OCI-LY7 (cell line): ENCODE measurements around the gene B4GALT6. TPM values are rescaled to one million over a fixed set of nuclear protein-coding genes. Genes with fewer than 3 reads are reported as not detected.

Experiments
- BruUV-seq: library from RNA; stranded (reverse); fragments of 400-500 nt; replicated peaks from 2 replicates; lab custom pipeline; 2021; lab: Mats Ljungman, UMichigan
- CTCF ChIA-PET: fragments of 300-600 bp; sonication (Branson Sonifier 250); formaldehyde crosslinking; loops from one replicate; lab custom pipeline; 2022; ENCODE audit warnings: antibody characterized with exemption; ENCODE audit not compliant: unreplicated experiment; lab: Charles Lee
- POLR2A ChIA-PET: fragments of 300-600 bp; sonication (Branson Sonifier 250); formaldehyde crosslinking; loops from one replicate; lab custom pipeline; 2022; ENCODE audit warnings: antibody characterized with exemption; lab: Charles Lee
- DNase-seq: peaks from one replicate; pipeline ENCODE4 v3.0.0-alpha.2; 2015; ENCODE audit warnings: low spot score
- H2AFZ ChIP-seq: fragments of 200-600 bp; sonication (generic), shearing (Covaris generic); 2 replicates; pipeline ENCODE4 v1.6.1; 2014; ENCODE audit warnings: mild to moderate bottlenecking, antibody characterized with exemption, low read length, moderate library complexity
- H3K27ac ChIP-seq: fragments of 200-600 bp; sonication (generic); 2 replicates; pipeline ENCODE4 v1.5.1; 2014; ENCODE audit warnings: mixed run types, low read depth, mild to moderate bottlenecking, moderate library complexity, low read length, inconsistent platforms; ENCODE audit not compliant: poor library complexity, severe bottlenecking
- H3K36me3 ChIP-seq: fragments of 200-600 bp; sonication (generic); 2 replicates; pipeline ENCODE4 v1.6.1; 2014; ENCODE audit warnings: mild to moderate bottlenecking, antibody characterized with exemption, low read length, moderate library complexity, mixed read lengths; ENCODE audit not compliant: insufficient read depth
- H3K4me1 ChIP-seq: fragments of 200-600 bp; sonication (generic); 2 replicates; pipeline ENCODE4 v1.5.1; 2014; ENCODE audit warnings: mild to moderate bottlenecking, low read length; ENCODE audit not compliant: insufficient read depth, poor library complexity, severe bottlenecking
- H3K4me2 ChIP-seq: fragments of 200-600 bp; sonication (generic); 2 replicates; pipeline ENCODE4 v1.6.1; 2014; ENCODE audit warnings: mild to moderate bottlenecking, low read length
- H3K4me3 ChIP-seq: fragments of 200-600 bp; sonication (generic); 2 replicates; pipeline ENCODE4 v1.5.1; 2014; ENCODE audit warnings: mild to moderate bottlenecking, low read depth, low read length; ENCODE audit not compliant: poor library complexity, severe bottlenecking
- H3K79me2 ChIP-seq: fragments of 200-600 bp; sonication (generic); 2 replicates; pipeline ENCODE4 v1.6.1; 2016; ENCODE audit warnings: low read depth, mild to moderate bottlenecking, low read length, moderate library complexity, mixed read lengths; ENCODE audit not compliant: insufficient read depth
- H3K9me2 ChIP-seq: fragments of 200-600 bp; sonication (generic); 2 replicates; pipeline ENCODE4 v1.6.1; 2016; ENCODE audit warnings: mild to moderate bottlenecking, low read length, mixed read lengths; ENCODE audit not compliant: insufficient read depth
- H3K9me3 ChIP-seq: fragments of 200-600 bp; sonication (generic); 2 replicates; pipeline ENCODE4 v1.6.1; 2014; ENCODE audit warnings: mild to moderate bottlenecking, mixed run types, low read length, mixed read lengths
- H4K20me1 ChIP-seq: fragments of 200-600 bp; sonication (generic); 2 replicates; pipeline ENCODE4 v1.6.1; 2014; ENCODE audit warnings: mild to moderate bottlenecking, antibody characterized with exemption, low read length, moderate library complexity, mixed read lengths; ENCODE audit not compliant: insufficient read depth
- CTCF ChIP-seq: fragments of 200-600 bp; sonication (generic); conservative IDR thresholded peaks from 2 replicates; pipeline ENCODE4 v1.5.1; 2014; ENCODE audit warnings: mild to moderate bottlenecking, antibody characterized with exemption, low read length, moderate library complexity, mixed read lengths
- EZH2phosphoT487 ChIP-seq: fragments of 200-600 bp; sonication (generic); IDR thresholded peaks from 2 replicates; pipeline ENCODE4 v1.6.1; 2018; ENCODE audit warnings: low read depth, borderline replicate concordance, mild to moderate bottlenecking, mixed run types, antibody characterized with exemption, low read length, moderate library complexity, mixed read lengths
- intact Hi-C: fragments of 100-400 bp; cut with micrococcal nuclease; formaldehyde crosslinking; loops from one replicate; pipeline ENCODE4 v1.10.0; 2022; ENCODE audit not compliant: unreplicated experiment
- total RNA-seq, 2 experiments: library from RNA; depleted of rRNA in 1 of 2; stranded (reverse); fragments of >200 nt in 1 of 2; shearing (Covaris generic) in 1 of 2; gene quantifications; 2 replicates each; pipeline ENCODE4 v1.2.3, GENCODE V29; 2014 to 2022

The B4GALT6 gene
- total RNA-seq, 2 experiments from 2014 or later, result 5.5 to 22.8 TPM

- no peak overlapping the region for H2AFZ ChIP-seq
Measured at GRCh38 chr18:31671951-31672350, 12.4 kb downstream of the B4GALT6 start.

GRCh38 chr18:31669541-31669940 is 14.8 kb downstream of the B4GALT6 start:
- Histone ChIP-seq H3K9me2 (no peaks in the 10 kb centered on the region), H3K36me3 (peaks cover 9% of the 10 kb centered on the region; the same call in 1 of the 2 replicates), H3K4me3 (no peak overlapping the region), H3K4me2 (no peak overlapping the region), H3K79me2 (peaks cover 2% of the 10 kb centered on the region; the same call in 1 of the 2 replicates), H3K4me1 (peaks cover 9% of the 10 kb centered on the region), H4K20me1 (no peaks in the 10 kb centered on the region), H3K9me3 (no peaks in the 10 kb centered on the region), H2AFZ (no peak overlapping the region), H3K27ac (no peak overlapping the region)
- DNase-seq, result no peak
- BruUV-seq, result no TSS peak
- POLR2A ChIA-PET, result interaction anchor here (0.7 kb wide), 1 partner anchor 80 kb away, joined by 5 read pairs; no protein-coding TSS in a partner anchor
- no peak for TF ChIP-seq CTCF
- no peak for TF ChIP-seq EZH2phosphoT487
- CTCF ChIA-PET, result no interaction called here
- intact Hi-C loops, result no loop called here

More at GRCh38 chr18:31671951-31672350, 12.4 kb downstream of the B4GALT6 start:
- Histone ChIP-seq H3K4me1 (peaks cover 14% of the 10 kb centered on the region), H3K27ac (no peak overlapping the region), H3K4me2 (no peak overlapping the region), H3K36me3 (0 out of 2 replicates have a peak, but pooled peaks cover 3% of the 10 kb centered on the region), H3K79me2 (peaks cover 25% of the 10 kb centered on the region; the same call in 1 of the 2 replicates), H3K4me3 (no peak overlapping the region), H4K20me1 (no peaks in the 10 kb centered on the region), H3K9me2 (no peaks in the 10 kb centered on the region), H3K9me3 (no peaks in the 10 kb centered on the region)
- BruUV-seq, result no TSS peak
- ChIA-PET CTCF (no interaction called here), POLR2A (no interaction called here)
- intact Hi-C loops, result no loop called here
- DNase-seq, result no peak
- TF ChIP-seq EZH2phosphoT487 (no peak), CTCF (no peak)

DNA sequence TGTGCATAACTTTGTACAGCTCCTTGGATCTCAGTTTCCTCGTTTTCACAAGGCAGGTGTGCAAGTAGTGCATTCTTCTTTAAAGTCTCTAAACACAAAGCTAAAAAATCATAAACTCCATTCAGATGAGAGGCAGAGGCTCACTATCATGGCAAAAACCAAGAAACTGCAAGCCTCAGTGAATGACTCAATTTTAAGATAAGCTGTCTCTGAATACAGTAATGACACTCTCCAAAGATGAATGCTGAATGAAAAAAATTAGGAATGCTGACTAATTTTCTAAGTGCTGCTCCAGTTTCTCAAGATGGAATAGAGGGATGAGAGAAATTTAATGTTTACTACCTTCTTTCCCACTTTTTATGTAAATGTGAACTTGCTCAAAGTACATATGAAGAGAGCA is 17.2 kb downstream of the B4GALT6 start:
- TF ChIP-seq EZH2phosphoT487 (no peak), CTCF (no peak)
- Histone ChIP-seq H3K9me2 (no peaks in the 10 kb centered on the region), H3K36me3 (peaks cover 18% of the 10 kb centered on the region), H3K79me2 (no peaks in the 10 kb centered on the region), H3K4me2 (no peak overlapping the region), H3K4me1 (no peaks in the 10 kb centered on the region), H2AFZ (no peak overlapping the region), H4K20me1 (no peaks in the 10 kb centered on the region), H3K4me3 (no peak overlapping the region), H3K9me3 (no peaks in the 10 kb centered on the region), H3K27ac (no peak overlapping the region)
- no TSS peak for BruUV-seq
- ChIA-PET CTCF (no interaction called here), POLR2A (no interaction called here)
- no peak for DNase-seq
- intact Hi-C loops, result no loop called here
